ENCODE data around the gene GRIN2A.

Gene GRIN2A

DNA sequence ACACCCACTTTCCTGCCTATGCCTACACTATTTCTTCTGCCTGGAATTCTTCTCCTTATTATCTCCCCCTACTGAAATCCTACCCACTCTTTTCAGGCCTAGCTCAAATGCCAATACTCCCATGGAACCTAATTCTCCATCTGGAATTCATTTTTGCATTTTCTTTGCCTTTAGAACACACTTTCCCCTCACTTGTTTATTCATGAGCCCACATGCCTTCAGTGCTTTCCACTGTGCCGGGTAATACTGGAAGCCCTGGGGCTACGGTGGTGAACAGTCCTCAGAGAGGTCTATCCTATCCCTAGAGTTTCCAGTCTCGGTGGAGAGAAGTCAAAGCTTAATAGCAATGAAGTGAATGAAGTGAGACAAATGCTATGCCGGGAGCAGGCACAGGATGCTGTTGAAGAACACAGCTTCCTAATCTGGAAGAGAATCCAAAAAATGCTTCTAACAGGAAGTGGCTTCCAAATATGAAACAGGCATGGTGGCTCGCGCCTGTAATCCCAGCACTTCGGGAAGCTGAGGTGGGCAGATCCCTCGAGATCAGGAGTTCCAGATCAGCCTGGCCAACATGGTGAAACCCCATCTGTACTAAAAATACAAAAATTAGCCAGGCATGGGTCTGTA, 322.4 kb downstream of the GRIN2A start:
- DNase-seq (ENCODE audit: low read depth in 2 of 2) = no peak

DNA sequence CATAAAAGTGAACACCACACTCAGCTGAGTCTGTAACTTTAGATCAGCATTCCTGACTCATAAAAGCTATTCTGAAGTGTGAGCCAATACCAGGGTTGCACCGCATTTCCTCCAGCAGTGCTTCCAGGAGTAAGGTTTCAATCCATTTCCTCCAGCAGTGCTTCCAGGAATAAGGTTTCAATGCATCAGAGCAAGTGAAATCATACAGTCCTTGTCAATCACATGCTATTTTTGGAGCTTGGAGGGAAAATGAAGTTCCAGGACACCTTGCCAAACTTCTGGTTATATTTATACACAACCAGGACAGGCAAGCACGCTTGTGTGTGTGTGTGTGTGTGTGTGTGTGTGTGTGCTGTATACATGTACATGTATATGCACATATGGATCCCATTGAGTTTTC, 327.6 kb downstream of the GRIN2A start:
- DNase-seq (ENCODE audit: low read depth in 2 of 2) = no peak

DNA sequence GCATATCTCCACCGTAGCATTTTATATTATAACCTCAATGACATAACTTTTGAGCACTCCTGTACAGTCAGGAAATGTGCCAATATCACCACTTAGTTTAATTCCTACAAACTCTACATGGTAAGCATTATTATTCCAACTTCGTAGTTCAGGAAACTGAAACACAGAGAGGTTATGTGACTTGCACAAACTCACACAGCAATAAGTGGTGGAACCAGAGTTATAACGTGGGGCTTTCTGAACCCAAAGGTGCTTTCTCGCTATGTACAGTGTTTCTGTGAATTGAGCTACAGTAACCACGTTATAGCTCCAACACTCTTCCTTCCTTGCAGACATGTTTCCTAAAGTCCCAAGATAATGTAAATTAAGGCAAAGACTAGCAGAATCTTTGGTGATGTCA, 330.2 kb downstream of the GRIN2A start:
- DNase-seq (ENCODE audit: low read depth in 2 of 2) = no peak

DNA sequence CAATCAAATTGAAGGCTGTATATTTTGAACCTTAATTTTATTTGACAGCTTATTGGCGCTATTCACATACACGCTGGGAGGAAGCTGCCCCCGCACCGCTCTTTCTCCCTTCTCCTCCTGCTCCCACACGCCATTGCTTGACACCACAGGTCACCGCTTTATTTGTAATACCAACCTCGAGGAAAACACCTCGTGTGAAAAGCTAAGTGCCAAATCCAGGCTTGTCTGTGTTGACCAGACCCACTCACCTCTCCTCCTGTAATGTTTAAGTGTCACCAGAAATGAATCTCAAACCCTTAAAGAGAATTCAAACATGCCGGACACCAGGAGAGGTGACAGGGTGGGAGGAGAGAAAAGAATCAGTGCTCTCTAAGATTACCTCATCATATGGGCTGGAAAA, 331.4 kb downstream of the GRIN2A start:
- DNase-seq (ENCODE audit: low read depth in 2 of 2) = no peak

GRCh38 chr16:9849697-9850245, 332.5 kb downstream of the GRIN2A start:
- no peak for DNase-seq (ENCODE audit: low read depth in 2 of 2)

DNA sequence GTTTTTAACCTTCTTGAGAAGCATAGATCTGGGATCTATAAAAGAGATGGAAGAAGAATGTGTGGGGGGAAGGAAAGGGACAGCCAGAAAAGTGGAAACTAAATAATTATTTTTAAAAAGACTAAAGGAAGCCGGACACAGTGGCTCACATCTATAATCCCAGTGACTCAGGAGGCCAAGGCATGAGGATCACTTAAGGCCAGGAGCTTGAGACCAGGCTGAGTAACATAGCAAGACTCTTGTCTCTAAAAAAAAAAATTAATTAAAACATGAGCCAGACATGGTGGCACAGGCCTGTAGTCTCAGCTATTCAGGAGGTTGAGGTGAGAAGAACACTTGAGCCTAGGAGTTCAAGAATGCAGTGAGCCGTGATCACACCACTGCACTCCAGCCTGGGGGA, 335.1 kb downstream of the GRIN2A start:
- no peak for DNase-seq (ENCODE audit: low read depth in 2 of 2)

DNA sequence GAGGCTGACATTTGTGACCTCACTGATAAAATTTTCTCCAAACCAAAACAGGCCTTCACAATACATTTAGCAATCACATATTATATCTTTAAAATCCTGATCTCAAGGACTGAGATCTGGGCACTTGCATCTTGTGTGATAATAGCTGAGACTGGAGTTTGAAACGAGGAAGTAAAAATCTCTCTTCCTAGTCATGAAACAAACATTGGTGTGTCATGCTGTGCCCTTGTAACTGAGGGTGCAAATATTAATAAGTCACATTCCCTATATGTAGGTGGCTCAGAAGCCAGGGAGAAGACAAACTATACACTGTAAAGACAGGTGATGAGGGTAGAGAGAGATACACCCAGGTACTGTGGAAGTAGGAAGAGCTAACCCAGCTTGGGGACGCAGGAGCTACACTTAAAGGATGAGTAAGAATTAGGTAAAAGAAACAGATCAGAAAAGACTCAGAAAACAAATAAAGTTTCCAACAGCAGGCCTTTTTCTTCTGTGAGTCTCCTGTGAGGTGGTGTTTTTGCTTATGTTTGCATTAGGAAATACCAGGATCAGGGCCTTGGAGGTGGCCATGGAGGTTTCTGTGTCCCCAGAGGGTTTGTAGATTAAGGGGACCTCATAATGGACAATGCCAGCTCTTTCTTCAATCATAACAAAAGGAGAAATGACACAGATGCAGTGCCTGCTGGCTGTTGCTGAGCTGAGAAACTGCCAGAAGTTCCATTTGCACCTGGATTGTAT, 335.7 kb downstream of the GRIN2A start:
- no peak for DNase-seq (ENCODE audit: low read depth in 2 of 2)

GRCh38 chr16:9845661-9846361, 336.4 kb downstream of the GRIN2A start:
- no peak for DNase-seq (ENCODE audit: low read depth in 2 of 2)

DNA sequence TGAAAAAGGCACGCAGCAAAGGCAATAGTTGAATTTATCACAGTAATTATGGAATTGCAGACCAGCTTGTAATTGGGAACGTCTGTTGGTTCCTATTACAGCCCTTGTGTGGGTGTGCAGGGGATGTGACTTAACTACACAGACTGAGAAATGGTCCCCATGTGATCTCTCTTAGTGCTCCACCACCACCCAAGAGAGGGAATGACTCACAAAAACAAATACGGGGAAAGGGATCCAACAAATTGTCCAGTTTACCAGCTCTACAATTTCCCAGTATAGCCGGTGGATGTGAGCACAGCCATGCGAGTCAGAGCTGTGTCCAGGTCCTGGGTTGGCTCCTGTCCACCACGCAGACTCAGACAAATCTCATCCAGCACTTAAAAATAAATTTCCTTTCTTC, 337.9 kb downstream of the GRIN2A start:
- no peak for DNase-seq (ENCODE audit: low read depth in 2 of 2)

DNA sequence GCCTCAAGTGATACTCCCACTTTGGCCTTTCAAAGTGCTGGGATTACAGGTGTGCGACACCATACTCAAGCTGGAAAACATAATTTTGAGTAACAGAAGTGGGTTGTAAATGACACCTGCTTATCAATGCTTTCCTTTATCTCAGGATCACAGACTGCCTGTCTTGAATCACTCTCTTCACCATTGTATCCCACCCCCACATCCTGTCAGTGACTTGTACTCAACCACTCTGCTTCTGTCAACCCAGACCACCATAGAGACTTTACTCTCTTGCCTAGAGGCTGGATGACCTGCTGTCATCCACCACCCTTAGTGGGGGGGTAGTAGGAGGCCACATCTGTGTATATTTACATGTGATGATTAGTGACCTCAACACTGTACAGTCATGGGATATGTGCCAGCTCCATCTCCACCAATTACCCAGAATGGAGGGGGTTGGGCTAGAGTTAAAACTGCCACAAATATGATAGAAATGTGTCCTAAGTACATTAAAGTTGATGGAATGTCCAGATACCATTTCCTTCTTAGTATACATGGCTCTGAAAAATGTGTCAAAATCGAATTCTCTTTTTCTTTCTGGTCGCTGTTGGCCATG, 338.7 kb downstream of the GRIN2A start:
- DNase-seq (ENCODE audit: low read depth in 2 of 2) = no peak

- DNase-seq (ENCODE audit: low read depth in 2 of 2) = no peak
Measured at GRCh38 chr16:9840761-9841665, 341.2 kb downstream of the GRIN2A start.

- no peak for DNase-seq (ENCODE audit: low read depth in 2 of 2)
Measured at GRCh38 chr16:9837481-9837880, 344.7 kb downstream of the GRIN2A start.

- no peak for DNase-seq (ENCODE audit: low read depth in 2 of 2)
Measured at GRCh38 chr16:9836118-9836736, 346.0 kb downstream of the GRIN2A start.

- no peak for DNase-seq (ENCODE audit: low read depth in 2 of 2)
Measured at GRCh38 chr16:9827062-9827752, 355.0 kb downstream of the GRIN2A start.

DNA sequence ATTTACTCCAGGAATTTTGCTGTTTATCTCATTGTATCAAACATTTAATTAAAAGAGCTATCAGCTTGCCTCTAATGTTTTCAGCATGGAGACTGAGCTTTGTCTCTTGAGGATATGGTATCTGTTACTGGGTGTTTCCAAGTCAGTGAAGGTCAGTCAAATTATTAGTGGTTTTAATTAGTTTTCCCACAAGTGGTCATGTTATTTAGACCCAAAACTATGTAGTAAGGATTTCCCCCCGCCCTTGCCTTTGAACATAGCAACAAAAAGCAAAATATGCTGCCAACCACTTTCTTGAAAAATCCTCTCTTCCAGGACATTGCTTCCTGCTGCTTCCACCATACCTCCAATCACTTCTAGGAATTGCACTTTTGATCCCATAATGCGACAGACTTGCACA, 355.6 kb downstream of the GRIN2A start:
- DNase-seq (ENCODE audit: low read depth in 2 of 2) = no peak

DNA sequence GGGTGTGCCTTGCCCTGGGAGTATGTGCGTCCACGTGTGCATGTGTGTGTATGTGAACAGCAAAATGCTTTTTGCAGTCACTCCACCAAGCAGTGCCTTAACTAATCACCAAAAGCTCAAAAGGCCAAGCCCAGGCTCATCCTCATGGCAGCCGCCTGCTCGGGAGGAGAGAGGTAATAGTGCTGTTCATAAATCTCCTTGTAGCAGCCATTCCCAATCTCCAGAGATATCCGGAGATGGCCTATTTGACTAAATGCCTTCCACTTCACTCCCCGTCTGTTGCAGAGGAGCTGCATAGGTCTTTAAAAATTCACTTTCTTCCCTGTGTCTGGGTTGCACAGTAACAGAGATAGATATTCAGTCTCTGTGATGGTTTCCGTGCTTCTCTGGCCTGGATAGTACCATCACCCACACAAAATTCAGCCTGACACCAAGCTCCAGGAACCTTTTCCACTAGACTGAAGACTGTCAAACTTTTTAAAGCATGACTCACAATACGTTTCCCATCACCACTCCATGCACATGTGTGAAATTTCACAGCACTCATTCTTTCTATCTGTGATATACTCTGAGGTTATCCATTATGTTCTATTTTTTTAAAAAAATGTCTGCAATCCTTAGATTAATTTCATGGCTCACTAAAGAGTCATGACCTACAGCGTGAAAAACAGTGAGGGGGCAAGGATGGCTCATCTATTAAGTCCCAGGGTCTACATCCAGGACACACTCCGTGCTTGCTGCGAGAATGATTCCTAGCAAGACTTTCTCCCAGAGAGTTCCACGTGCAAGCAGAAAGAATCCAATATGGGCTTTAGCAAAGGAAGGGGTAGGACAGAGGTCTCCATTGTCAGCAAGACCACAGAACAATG, 357.8 kb downstream of the GRIN2A start:
- no peak for DNase-seq (ENCODE audit: low read depth in 2 of 2)

- no peak for DNase-seq (ENCODE audit: low read depth in 2 of 2)
Measured at GRCh38 chr16:9823510-9823909, 358.7 kb downstream of the GRIN2A start.

- no peak for DNase-seq (ENCODE audit: low read depth in 2 of 2)
Measured at GRCh38 chr16:9821970-9822369, 360.3 kb downstream of the GRIN2A start.

- no peak for DNase-seq (ENCODE audit: low read depth in 2 of 2)
Measured at GRCh38 chr16:9821331-9821730, 360.9 kb downstream of the GRIN2A start.

Data from stimulated activated CD4-positive, alpha-beta T cell treated with anti-CD3 and anti-CD28 coated beads, Interleukin-12 subunit alpha, Interleukin-12 subunit beta, amount 100 ng/mL, for 24 hours (primary cell).